Measurements from ENCODE around the gene TNN.

TNN gene

GRCh38 chr1:175130649-175131045, 63.0 kb downstream of the TNN start:
- Histone ChIP-seq H4K20me1 (ENCODE audit: insufficient read depth, low read length, poor library complexity, severe bottlenecking) (no peaks in the 10 kb centered on the region), H3K9ac (ENCODE audit: low read depth, low read length, poor library complexity, severe bottlenecking) (no peak overlapping the region)

DNA sequence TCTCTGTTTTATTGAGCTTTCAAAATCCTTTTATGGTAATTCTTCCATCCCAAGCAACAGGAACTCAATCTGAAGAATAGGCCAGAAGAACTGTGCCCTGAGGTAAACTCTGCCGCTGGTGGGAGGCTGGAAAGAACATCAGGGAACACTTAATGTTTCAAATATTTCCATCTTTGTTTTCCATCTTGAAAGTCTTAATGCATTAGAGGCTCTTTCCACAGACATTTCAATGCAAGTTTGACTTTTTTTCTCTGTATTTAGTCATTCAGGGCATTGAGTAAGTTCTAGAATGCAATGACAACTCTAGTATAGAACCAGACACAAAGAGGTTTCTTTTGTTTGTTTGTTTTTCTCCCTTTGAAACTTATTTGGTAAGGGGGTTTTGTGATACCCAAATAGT, 63.5 kb downstream of the TNN start:
- H3K9ac ChIP-seq (ENCODE audit: low read depth, low read length, poor library complexity, severe bottlenecking), result no peak overlapping the region

More at GRCh38 chr1:175130649-175131045, 63.0 kb downstream of the TNN start:
- no peaks in the 10 kb centered on the region for H3K9me3 ChIP-seq (ENCODE audit: insufficient read depth, low read depth, low read length)
- TF ChIP-seq CTCF (conservative IDR thresholded peaks at IDR 0.05; ENCODE audit: low read length) (no peak), EZH2phosphoT487 (IDR thresholded peaks at IDR 0.05; ENCODE audit: borderline replicate concordance) (no peak)
- no peak overlapping the region for H3K4me2 ChIP-seq (ENCODE audit: low read depth, low read length, poor library complexity, severe bottlenecking)
- no peaks in the 10 kb centered on the region for H3K79me2 ChIP-seq (ENCODE audit: insufficient read depth, low read length)
- no peaks in the 10 kb centered on the region for H3K36me3 ChIP-seq (ENCODE audit: insufficient read depth, low read length)
- H3F3A ChIP-seq (ENCODE audit: low read depth), result no peaks in the 10 kb centered on the region
- no peaks in the 10 kb centered on the region for H3K9me2 ChIP-seq (replicated peaks; ENCODE audit: low read depth, low read length)
- H3K4me1 ChIP-seq (ENCODE audit: insufficient read depth, low read length, poor library complexity, severe bottlenecking), result peaks cover 23% of the 10 kb centered on the region
- H3K4me3 ChIP-seq (ENCODE audit: low read length, poor library complexity, severe bottlenecking), result no peak overlapping the region
- no peak overlapping the region for H2AFZ ChIP-seq (ENCODE audit: low read length)
- H3K27me3 ChIP-seq (ENCODE audit: insufficient read depth, low read length, poor library complexity, severe bottlenecking), result no peaks in the 10 kb centered on the region

GRCh38 chr1:175132436-175132835, 64.8 kb downstream of the TNN start:
- Histone ChIP-seq H3K4me2 (ENCODE audit: low read depth, low read length, poor library complexity, severe bottlenecking) (no peak overlapping the region), H2AFZ (ENCODE audit: low read length) (no peak overlapping the region), H3F3A (ENCODE audit: low read depth) (no peaks in the 10 kb centered on the region), H3K9me3 (ENCODE audit: insufficient read depth, low read depth, low read length) (no peaks in the 10 kb centered on the region), H3K36me3 (ENCODE audit: insufficient read depth, low read length) (no peaks in the 10 kb centered on the region), H3K9ac (ENCODE audit: low read depth, low read length, poor library complexity, severe bottlenecking) (no peak overlapping the region), H3K27me3 (ENCODE audit: insufficient read depth, low read length, poor library complexity, severe bottlenecking) (no peaks in the 10 kb centered on the region), H3K4me3 (ENCODE audit: low read length, poor library complexity, severe bottlenecking) (no peak overlapping the region), H4K20me1 (ENCODE audit: insufficient read depth, low read length, poor library complexity, severe bottlenecking) (no peaks in the 10 kb centered on the region), H3K79me2 (ENCODE audit: insufficient read depth, low read length) (no peaks in the 10 kb centered on the region), H3K9me2 (replicated peaks; ENCODE audit: low read depth, low read length) (no peaks in the 10 kb centered on the region), H3K4me1 (ENCODE audit: insufficient read depth, low read length, poor library complexity, severe bottlenecking) (peaks cover 18% of the 10 kb centered on the region)
- no peak for TF ChIP-seq CTCF (conservative IDR thresholded peaks at IDR 0.05; ENCODE audit: low read length)
- no peak for TF ChIP-seq EZH2phosphoT487 (IDR thresholded peaks at IDR 0.05; ENCODE audit: borderline replicate concordance)

More for the DNA sequence above, 63.5 kb downstream of the TNN start:
- H3K9me2 ChIP-seq (replicated peaks; ENCODE audit: low read depth, low read length), result no peaks in the 10 kb centered on the region
- H4K20me1 ChIP-seq (ENCODE audit: insufficient read depth, low read length, poor library complexity, severe bottlenecking), result no peaks in the 10 kb centered on the region
- H3K4me3 ChIP-seq (ENCODE audit: low read length, poor library complexity, severe bottlenecking), result no peak overlapping the region
- no peak for TF ChIP-seq EZH2phosphoT487 (IDR thresholded peaks at IDR 0.05; ENCODE audit: borderline replicate concordance)
- TF ChIP-seq CTCF (conservative IDR thresholded peaks at IDR 0.05; ENCODE audit: low read length), result no peak
- no peaks in the 10 kb centered on the region for H3F3A ChIP-seq (ENCODE audit: low read depth)
- H3K4me2 ChIP-seq (ENCODE audit: low read depth, low read length, poor library complexity, severe bottlenecking), result no peak overlapping the region
- H3K4me1 ChIP-seq (ENCODE audit: insufficient read depth, low read length, poor library complexity, severe bottlenecking), result peaks cover 23% of the 10 kb centered on the region
- no peaks in the 10 kb centered on the region for H3K27me3 ChIP-seq (ENCODE audit: insufficient read depth, low read length, poor library complexity, severe bottlenecking)
- H3K9me3 ChIP-seq (ENCODE audit: insufficient read depth, low read depth, low read length), result no peaks in the 10 kb centered on the region
- no peaks in the 10 kb centered on the region for H3K36me3 ChIP-seq (ENCODE audit: insufficient read depth, low read length)
- no peaks in the 10 kb centered on the region for H3K79me2 ChIP-seq (ENCODE audit: insufficient read depth, low read length)
- no peak overlapping the region for H2AFZ ChIP-seq (ENCODE audit: low read length)
